Measurements from ENCODE around the gene ATF1. TPM values are rescaled to one million over a fixed set of nuclear protein-coding genes. Genes with fewer than 3 reads are reported as not detected.
"Not testable (repeated sequence)": the region's sequence is repeated elsewhere in the genome, so short reads cannot be mapped to it uniquely, and the experiment has no call there.

ATF1 gene
- total RNA-seq, 1 donor: 29.0 TPM

DNA sequence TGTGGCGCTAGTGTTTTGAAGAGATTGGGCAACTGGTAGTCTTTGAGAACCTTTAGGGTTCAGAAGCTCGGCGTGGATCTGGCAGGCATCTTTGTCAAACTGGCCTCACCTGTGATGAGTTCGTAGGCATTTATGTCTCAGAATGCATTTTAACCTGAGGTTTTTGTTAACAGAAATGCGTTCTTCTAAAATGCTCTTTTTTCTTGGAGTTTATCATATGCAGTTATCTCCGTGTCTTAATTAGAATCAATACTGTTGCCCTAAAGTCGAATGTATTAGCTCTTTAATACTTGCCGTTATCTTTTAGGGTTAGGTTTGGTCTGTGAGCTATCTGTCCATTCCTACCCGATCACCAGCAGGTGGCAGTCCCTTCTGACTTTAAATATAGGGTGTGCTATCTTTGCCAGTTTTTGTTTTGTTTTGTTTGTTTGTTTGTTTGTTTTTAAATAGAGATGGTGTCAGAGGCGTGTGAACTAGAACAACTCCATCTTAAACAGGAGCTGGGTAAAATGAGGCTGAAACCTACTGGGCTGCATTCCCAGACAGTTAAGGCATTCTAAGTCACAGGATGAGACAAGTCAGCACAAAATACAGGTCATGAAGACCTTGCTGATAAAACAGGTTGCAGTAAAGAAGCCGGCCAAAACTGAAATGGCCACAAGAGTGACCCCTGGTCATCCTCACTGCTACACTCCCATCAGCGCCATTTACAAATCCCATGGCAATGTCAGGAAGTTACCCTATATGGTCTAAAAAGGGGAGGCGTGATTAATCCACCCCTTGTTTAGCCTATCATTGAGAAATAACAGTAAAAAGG is 1.4 kb downstream of the ATF1 start:
- Histone ChIP-seq H3K4me2 (ENCODE audit: insufficient read depth, low read length) (peak overlapping the region; percentile 83), H4K20me1 (ENCODE audit: insufficient read depth, low read length) (peaks cover 17% of the 10 kb centered on the region), H3K9me3 (ENCODE audit: low read depth, low read length) (no peaks in the 10 kb centered on the region), H2AFZ (ENCODE audit: low read length) (peak overlapping the region; percentile 73), H3K36me3 (ENCODE audit: insufficient read depth, low read length) (peaks cover 4% of the 10 kb centered on the region), H3K4me3 (ENCODE audit: insufficient read depth, low read length) (peak overlapping the region; percentile 96), H3K4me1 (ENCODE audit: insufficient read depth, low read length) (peaks cover 14% of the 10 kb centered on the region), H3K27ac (ENCODE audit: low read depth, low read length) (peak overlapping the region; percentile 54), H3K27me3 (ENCODE audit: insufficient read depth, low read length) (no peaks in the 10 kb centered on the region), H3K79me2 (ENCODE audit: insufficient read depth, low read length) (peaks cover 61% of the 10 kb centered on the region)
- TF ChIP-seq, protein P1, sequence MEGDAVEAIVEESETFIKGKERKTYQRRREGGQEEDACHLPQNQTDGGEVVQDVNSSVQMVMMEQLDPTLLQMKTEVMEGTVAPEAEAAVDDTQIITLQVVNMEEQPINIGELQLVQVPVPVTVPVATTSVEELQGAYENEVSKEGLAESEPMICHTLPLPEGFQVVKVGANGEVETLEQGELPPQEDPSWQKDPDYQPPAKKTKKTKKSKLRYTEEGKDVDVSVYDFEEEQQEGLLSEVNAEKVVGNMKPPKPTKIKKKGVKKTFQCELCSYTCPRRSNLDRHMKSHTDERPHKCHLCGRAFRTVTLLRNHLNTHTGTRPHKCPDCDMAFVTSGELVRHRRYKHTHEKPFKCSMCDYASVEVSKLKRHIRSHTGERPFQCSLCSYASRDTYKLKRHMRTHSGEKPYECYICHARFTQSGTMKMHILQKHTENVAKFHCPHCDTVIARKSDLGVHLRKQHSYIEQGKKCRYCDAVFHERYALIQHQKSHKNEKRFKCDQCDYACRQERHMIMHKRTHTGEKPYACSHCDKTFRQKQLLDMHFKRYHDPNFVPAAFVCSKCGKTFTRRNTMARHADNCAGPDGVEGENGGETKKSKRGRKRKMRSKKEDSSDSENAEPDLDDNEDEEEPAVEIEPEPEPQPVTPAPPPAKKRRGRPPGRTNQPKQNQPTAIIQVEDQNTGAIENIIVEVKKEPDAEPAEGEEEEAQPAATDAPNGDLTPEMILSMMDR (IDR thresholded peaks at IDR 0.05; ENCODE audit: extremely low read depth, low read depth, low read length): peak; percentile 69
- DNase-seq (ENCODE audit: insufficient read length, low spot score, missing footprints): peak; percentile 91

DNA sequence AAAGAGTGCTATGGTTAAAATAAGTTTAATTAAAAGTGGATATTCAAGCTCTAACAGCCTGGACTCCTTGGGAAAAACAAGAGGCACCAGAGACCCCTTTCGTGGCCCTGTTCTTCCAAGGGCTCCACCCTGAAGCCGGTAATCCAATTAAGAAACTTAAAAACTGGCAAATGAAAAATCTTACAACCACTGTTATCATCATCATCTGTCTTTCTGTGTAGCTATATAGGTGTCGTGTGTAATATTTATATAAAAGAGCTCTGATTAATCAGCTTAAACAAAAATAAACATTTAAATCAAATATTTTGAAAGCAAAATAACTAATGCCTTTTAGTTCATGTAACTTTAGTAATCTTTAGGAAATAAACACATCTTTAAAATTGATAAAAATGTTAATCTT is 4.5 kb downstream of the ATF1 start:
- peaks cover 8% of the 10 kb centered on the region for H3K4me1 ChIP-seq (ENCODE audit: insufficient read depth, low read length)
- no peak overlapping the region for H3K4me2 ChIP-seq (ENCODE audit: insufficient read depth, low read length)
- peaks cover 12% of the 10 kb centered on the region for H3K36me3 ChIP-seq (ENCODE audit: insufficient read depth, low read length)
- H2AFZ ChIP-seq (ENCODE audit: low read length): no peak overlapping the region
- TF ChIP-seq, protein P1 (IDR thresholded peaks at IDR 0.05; ENCODE audit: extremely low read depth, low read depth, low read length): no peak
- no peaks in the 10 kb centered on the region for H3K27me3 ChIP-seq (ENCODE audit: insufficient read depth, low read length)
- H3K9me3 ChIP-seq (ENCODE audit: low read depth, low read length): no peaks in the 10 kb centered on the region
- H3K27ac ChIP-seq (ENCODE audit: low read depth, low read length): no peak overlapping the region
- no peak for DNase-seq (ENCODE audit: insufficient read length, low spot score, missing footprints)
- peaks cover 19% of the 10 kb centered on the region for H4K20me1 ChIP-seq (ENCODE audit: insufficient read depth, low read length)
- no peak overlapping the region for H3K4me3 ChIP-seq (ENCODE audit: insufficient read depth, low read length)
- peaks cover 91% of the 10 kb centered on the region for H3K79me2 ChIP-seq (ENCODE audit: insufficient read depth, low read length)

DNA sequence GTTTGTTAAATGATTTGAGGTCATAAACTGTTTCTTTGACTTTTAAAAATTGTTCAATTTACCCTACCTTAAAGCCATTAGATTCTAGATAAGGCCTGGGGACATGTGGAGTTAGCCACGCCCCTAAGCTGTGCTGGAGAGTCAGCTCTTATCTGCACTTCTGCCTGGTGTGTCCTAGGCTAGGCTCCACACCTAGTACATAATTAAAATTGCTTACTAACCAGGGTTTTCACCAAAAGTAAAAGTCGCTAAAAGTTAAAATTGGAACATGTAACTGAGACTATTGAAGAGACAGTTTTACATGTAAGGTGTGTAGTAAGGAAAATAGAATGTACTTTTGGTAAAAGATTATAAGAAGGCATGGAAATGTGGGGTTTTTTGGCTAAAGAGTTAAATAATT is 4.9 kb downstream of the ATF1 start:
- Histone ChIP-seq H4K20me1 (ENCODE audit: insufficient read depth, low read length) (peaks cover 19% of the 10 kb centered on the region), H3K79me2 (ENCODE audit: insufficient read depth, low read length) (peaks cover 95% of the 10 kb centered on the region), H3K36me3 (ENCODE audit: insufficient read depth, low read length) (peaks cover 12% of the 10 kb centered on the region)
- not testable (repeated sequence) for H3K27ac ChIP-seq (ENCODE audit: low read depth, low read length); DNase-seq (ENCODE audit: insufficient read length, low spot score, missing footprints); H3K4me2 ChIP-seq (ENCODE audit: insufficient read depth, low read length); H2AFZ ChIP-seq (ENCODE audit: low read length); H3K27me3 ChIP-seq (ENCODE audit: insufficient read depth, low read length); H3K4me1 ChIP-seq (ENCODE audit: insufficient read depth, low read length); H3K4me3 ChIP-seq (ENCODE audit: insufficient read depth, low read length); H3K9me3 ChIP-seq (ENCODE audit: low read depth, low read length)

DNA sequence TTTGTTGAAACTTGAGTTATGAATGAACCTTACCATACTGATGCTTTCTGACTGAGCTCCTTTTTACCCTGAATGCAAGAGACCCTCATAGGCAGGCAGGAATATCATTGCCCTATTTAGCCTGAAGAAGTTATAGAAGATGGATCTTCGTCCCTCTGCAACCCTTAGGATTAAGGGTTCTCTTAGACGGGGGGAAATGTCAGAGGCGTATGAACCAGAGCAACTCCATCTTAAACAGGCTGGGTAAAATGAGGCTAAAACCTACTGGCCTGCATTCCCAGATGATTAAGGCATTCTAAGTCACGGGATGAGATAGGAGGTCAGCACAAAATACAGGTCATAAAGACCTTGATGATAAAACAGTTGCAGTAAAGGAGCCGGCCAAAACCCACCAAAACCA is 7.5 kb downstream of the ATF1 start:
- Histone ChIP-seq H2AFZ (ENCODE audit: low read length) (no peak overlapping the region), H3K36me3 (ENCODE audit: insufficient read depth, low read length) (peaks cover 7% of the 10 kb centered on the region), H3K4me1 (ENCODE audit: insufficient read depth, low read length) (no peaks in the 10 kb centered on the region), H3K27ac (ENCODE audit: low read depth, low read length) (no peak overlapping the region), H3K4me3 (ENCODE audit: insufficient read depth, low read length) (no peak overlapping the region), H3K9me3 (ENCODE audit: low read depth, low read length) (no peaks in the 10 kb centered on the region), H3K79me2 (ENCODE audit: insufficient read depth, low read length) (peaks cover 90% of the 10 kb centered on the region), H4K20me1 (ENCODE audit: insufficient read depth, low read length) (peaks cover 6% of the 10 kb centered on the region), H3K27me3 (ENCODE audit: insufficient read depth, low read length) (no peaks in the 10 kb centered on the region), H3K4me2 (ENCODE audit: insufficient read depth, low read length) (no peak overlapping the region)
- DNase-seq (ENCODE audit: insufficient read length, low spot score, missing footprints): no peak
- TF ChIP-seq, protein P1 (IDR thresholded peaks at IDR 0.05; ENCODE audit: extremely low read depth, low read depth, low read length): no peak
